Neural crest cell (in vitro differentiated cells): ENCODE results near the gene LETMD1. TPM values are rescaled to one million over a fixed set of nuclear protein-coding genes. Genes with fewer than 3 reads are reported as not detected.

ENCODE experiments used
- DNase-seq: peaks from one replicate; pipeline ENCODE4 v3.0.0; 2021; ENCODE audit warnings: low read depth, mixed read lengths, low spot score
- H3K27ac Mint-ChIP-seq: one replicate; pipeline ENCODE4 v1.8.0; 2021; ENCODE audit warnings: mild to moderate bottlenecking, mixed read lengths; ENCODE audit not compliant: unreplicated experiment
- H3K27me3 Mint-ChIP-seq: 2 replicates; pipeline ENCODE4 v1.8.0; 2021; ENCODE audit warnings: low read depth, mild to moderate bottlenecking, mixed read lengths
- H3K36me3 Mint-ChIP-seq: 2 replicates; pipeline ENCODE4 v1.8.0; 2021; ENCODE audit warnings: low read depth, mild to moderate bottlenecking, mixed read lengths
- H3K4me1 Mint-ChIP-seq: 2 replicates; pipeline ENCODE4 v1.8.0; 2021; ENCODE audit warnings: mixed read lengths
- H3K4me3 Mint-ChIP-seq: one replicate; pipeline ENCODE4 v1.8.0; 2021; ENCODE audit warnings: mild to moderate bottlenecking, mixed read lengths
- H3K9me3 Mint-ChIP-seq: 2 replicates; pipeline ENCODE4 v1.8.0; 2021; ENCODE audit warnings: mixed read lengths
- CTCF ChIP-seq: fragments of 200-600 bp; sonication (generic); conservative IDR thresholded peaks from 2 replicates; pipeline ENCODE4 v1.5.0; 2021; ENCODE audit warnings: antibody characterized with exemption, mild to moderate bottlenecking
- total RNA-seq: library from RNA; stranded (reverse); gene quantifications from 2 replicates; pipeline ENCODE4 v1.2.1, GENCODE V29; 2021

The LETMD1 gene
- total RNA-seq, 1 donor from 2014 or later = 43.2 TPM

- Mint-ChIP-seq H3K27ac (no peak overlapping the region), H3K9me3 (no peaks in the 10 kb centered on the region), H3K27me3 (no peaks in the 10 kb centered on the region), H3K36me3 (peaks cover 15% of the 10 kb centered on the region), H3K4me3 (no peak overlapping the region), H3K4me1 (peaks cover 28% of the 10 kb centered on the region)
- no peak for TF ChIP-seq CTCF
- no peak for DNase-seq
Observed at GRCh38 chr12:51005030-51005429, 43.1 kb upstream of the LETMD1 start.

GRCh38 chr12:51005671-51006070 is 42.5 kb upstream of the LETMD1 start:
- Mint-ChIP-seq H3K4me1 (peaks cover 32% of the 10 kb centered on the region), H3K9me3 (no peaks in the 10 kb centered on the region), H3K27me3 (no peaks in the 10 kb centered on the region), H3K27ac (no peak overlapping the region), H3K36me3 (peaks cover 8% of the 10 kb centered on the region), H3K4me3 (no peak overlapping the region)
- no peak for DNase-seq
- TF ChIP-seq CTCF = no peak

- no peak overlapping the region for H3K4me3 Mint-ChIP-seq
- H3K27me3 Mint-ChIP-seq = no peaks in the 10 kb centered on the region
- H3K4me1 Mint-ChIP-seq = peaks cover 49% of the 10 kb centered on the region
- no peak for TF ChIP-seq CTCF
- H3K36me3 Mint-ChIP-seq = peaks cover 6% of the 10 kb centered on the region
- no peaks in the 10 kb centered on the region for H3K9me3 Mint-ChIP-seq
- no peak for DNase-seq
- H3K27ac Mint-ChIP-seq = no peak overlapping the region
Observed at GRCh38 chr12:51008329-51009055, 39.6 kb upstream of the LETMD1 start.

GRCh38 chr12:51009056-51009440 is 39.1 kb upstream of the LETMD1 start:
- H3K4me3 Mint-ChIP-seq = no peak overlapping the region
- no peak for DNase-seq
- peak overlapping the region; percentile 27 for H3K27ac Mint-ChIP-seq
- H3K4me1 Mint-ChIP-seq = peaks cover 46% of the 10 kb centered on the region
- peaks cover 6% of the 10 kb centered on the region for H3K36me3 Mint-ChIP-seq
- no peaks in the 10 kb centered on the region for H3K9me3 Mint-ChIP-seq
- no peak for TF ChIP-seq CTCF
- no peaks in the 10 kb centered on the region for H3K27me3 Mint-ChIP-seq

- no peak for DNase-seq
- H3K27me3 Mint-ChIP-seq = no peaks in the 10 kb centered on the region
- H3K9me3 Mint-ChIP-seq = no peaks in the 10 kb centered on the region
- H3K4me1 Mint-ChIP-seq = peaks cover 29% of the 10 kb centered on the region
- H3K4me3 Mint-ChIP-seq = no peak overlapping the region
- H3K36me3 Mint-ChIP-seq = peaks cover 6% of the 10 kb centered on the region
- no peak for TF ChIP-seq CTCF
- H3K27ac Mint-ChIP-seq = peak overlapping the region; percentile 17
Observed at GRCh38 chr12:51011955-51012354, 36.2 kb upstream of the LETMD1 start.
